Chondrocyte (in vitro differentiated cells): ENCODE results near the gene PLEKHA5. TPM values are rescaled to one million over a fixed set of nuclear protein-coding genes. Genes with fewer than 3 reads are reported as not detected.
"Not testable (repeated sequence)": the region's sequence is repeated elsewhere in the genome, so short reads cannot be mapped to it uniquely, and the experiment has no call there.

ENCODE experiments used
- DNase-seq: peaks from one replicate; pipeline ENCODE4 v3.0.0; 2021; ENCODE audit warnings: mixed read lengths, low spot score
- H3K27ac Mint-ChIP-seq: one replicate; pipeline ENCODE4 v1.8.0; 2021; ENCODE audit warnings: mild to moderate bottlenecking, moderate library complexity, mixed read lengths; ENCODE audit not compliant: unreplicated experiment
- H3K27me3 Mint-ChIP-seq: 2 replicates; pipeline ENCODE4 v1.8.0; 2021; ENCODE audit warnings: low read depth, mixed read lengths
- H3K36me3 Mint-ChIP-seq: 2 replicates; pipeline ENCODE4 v1.8.0; 2021; ENCODE audit warnings: low read depth, mixed read lengths
- H3K4me1 Mint-ChIP-seq: 2 replicates; pipeline ENCODE4 v1.8.0; 2021; ENCODE audit warnings: low read depth, mild to moderate bottlenecking, mixed read lengths
- H3K4me3 Mint-ChIP-seq: one replicate; pipeline ENCODE4 v1.8.0; 2021; ENCODE audit warnings: mild to moderate bottlenecking, moderate library complexity, mixed read lengths; ENCODE audit not compliant: unreplicated experiment
- H3K9me3 Mint-ChIP-seq: 2 replicates; pipeline ENCODE4 v1.8.0; 2021; ENCODE audit warnings: low read depth, mixed read lengths
- total RNA-seq: library from RNA; stranded (reverse); gene quantifications from 3 replicates; pipeline ENCODE4 v1.2.1, GENCODE V29; 2021
- TF ChIP-seq, protein P1 (sequence below): fragments of 200-600 bp; sonication (generic); IDR thresholded peaks from 2 replicates; pipeline ENCODE4 v1.5.0; 2021; ENCODE audit warnings: antibody characterized with exemption, mild to moderate bottlenecking, moderate library complexity

Gene PLEKHA5
- total RNA-seq, 1 donor from 2014 or later, result 8.9 TPM

DNA sequence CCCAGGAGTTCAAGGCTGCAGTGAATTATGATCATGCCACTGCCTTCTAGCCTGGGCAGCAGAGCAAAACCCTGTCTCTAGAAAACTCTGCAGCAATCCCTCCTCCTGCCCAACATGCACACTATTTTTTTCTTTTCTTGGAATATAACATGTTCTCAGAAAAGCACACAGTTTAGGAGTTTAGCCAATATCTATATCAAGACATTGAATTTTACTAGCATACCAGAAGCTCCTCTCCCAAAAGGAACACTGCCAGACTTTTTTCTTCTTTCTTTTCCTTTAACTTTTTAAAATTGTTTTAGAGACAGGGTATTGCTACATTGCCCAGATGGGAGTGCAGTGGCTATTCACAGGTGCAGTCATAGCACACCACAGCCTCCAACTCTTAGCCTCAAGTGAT is 202.7 kb downstream of the PLEKHA5 start:
- H3K9me3 Mint-ChIP-seq, result peaks cover 2% of the 10 kb centered on the region
- TF ChIP-seq, protein P1, sequence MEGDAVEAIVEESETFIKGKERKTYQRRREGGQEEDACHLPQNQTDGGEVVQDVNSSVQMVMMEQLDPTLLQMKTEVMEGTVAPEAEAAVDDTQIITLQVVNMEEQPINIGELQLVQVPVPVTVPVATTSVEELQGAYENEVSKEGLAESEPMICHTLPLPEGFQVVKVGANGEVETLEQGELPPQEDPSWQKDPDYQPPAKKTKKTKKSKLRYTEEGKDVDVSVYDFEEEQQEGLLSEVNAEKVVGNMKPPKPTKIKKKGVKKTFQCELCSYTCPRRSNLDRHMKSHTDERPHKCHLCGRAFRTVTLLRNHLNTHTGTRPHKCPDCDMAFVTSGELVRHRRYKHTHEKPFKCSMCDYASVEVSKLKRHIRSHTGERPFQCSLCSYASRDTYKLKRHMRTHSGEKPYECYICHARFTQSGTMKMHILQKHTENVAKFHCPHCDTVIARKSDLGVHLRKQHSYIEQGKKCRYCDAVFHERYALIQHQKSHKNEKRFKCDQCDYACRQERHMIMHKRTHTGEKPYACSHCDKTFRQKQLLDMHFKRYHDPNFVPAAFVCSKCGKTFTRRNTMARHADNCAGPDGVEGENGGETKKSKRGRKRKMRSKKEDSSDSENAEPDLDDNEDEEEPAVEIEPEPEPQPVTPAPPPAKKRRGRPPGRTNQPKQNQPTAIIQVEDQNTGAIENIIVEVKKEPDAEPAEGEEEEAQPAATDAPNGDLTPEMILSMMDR, result no peak
- peaks cover 1% of the 10 kb centered on the region for H3K36me3 Mint-ChIP-seq
- H3K4me1 Mint-ChIP-seq, result no peaks in the 10 kb centered on the region
- H3K27ac Mint-ChIP-seq, result no peak overlapping the region
- DNase-seq, result no peak
- H3K27me3 Mint-ChIP-seq, result no peaks in the 10 kb centered on the region
- H3K4me3 Mint-ChIP-seq, result no peak overlapping the region

- peaks cover 5% of the 10 kb centered on the region for H3K9me3 Mint-ChIP-seq
- H3K4me1 Mint-ChIP-seq, result peaks cover 6% of the 10 kb centered on the region
- peaks cover 5% of the 10 kb centered on the region for H3K36me3 Mint-ChIP-seq
- no peak overlapping the region for H3K4me3 Mint-ChIP-seq
- no peak overlapping the region for H3K27ac Mint-ChIP-seq
- H3K27me3 Mint-ChIP-seq, result no peaks in the 10 kb centered on the region
- TF ChIP-seq, protein P1, result no peak
- DNase-seq, result no peak
Measured at GRCh38 chr12:19338405-19338804, 208.9 kb downstream of the PLEKHA5 start.

- H3K4me3 Mint-ChIP-seq, H3K27me3 Mint-ChIP-seq, DNase-seq, H3K27ac Mint-ChIP-seq, H3K9me3 Mint-ChIP-seq, H3K4me1 Mint-ChIP-seq: not testable (repeated sequence)
- peaks cover 12% of the 10 kb centered on the region for H3K36me3 Mint-ChIP-seq
Measured at GRCh38 chr12:19350850-19351249, 221.3 kb downstream of the PLEKHA5 start.

GRCh38 chr12:19351346-19351745 is 221.8 kb downstream of the PLEKHA5 start:
- peaks cover 12% of the 10 kb centered on the region for H3K36me3 Mint-ChIP-seq
- DNase-seq, result no peak
- TF ChIP-seq, protein P1, result no peak
- peaks cover 3% of the 10 kb centered on the region for H3K9me3 Mint-ChIP-seq
- no peak overlapping the region for H3K27ac Mint-ChIP-seq
- no peaks in the 10 kb centered on the region for H3K27me3 Mint-ChIP-seq
- H3K4me1 Mint-ChIP-seq, result no peaks in the 10 kb centered on the region
- no peak overlapping the region for H3K4me3 Mint-ChIP-seq

DNA sequence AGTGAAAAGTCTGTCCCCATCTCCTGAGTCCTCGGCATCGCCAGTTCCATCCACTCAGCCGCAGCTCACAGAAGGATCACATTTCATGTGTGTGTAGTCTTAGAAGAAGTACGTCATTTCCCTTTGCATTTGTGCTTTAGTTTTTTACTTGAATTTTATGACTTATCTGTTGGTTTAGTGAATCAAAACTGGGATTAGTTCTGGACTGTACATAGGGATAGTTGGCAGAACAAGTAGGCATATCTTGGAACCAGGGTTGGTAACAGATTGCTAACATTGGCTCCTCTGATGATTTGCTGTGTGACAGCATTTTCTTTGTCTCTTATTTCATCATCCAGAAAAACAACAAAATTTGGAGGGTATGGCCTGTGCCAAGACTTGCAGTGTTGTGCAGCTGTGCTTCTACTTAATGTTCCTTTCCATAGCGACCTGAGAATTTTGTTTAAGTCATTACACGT is 240.2 kb downstream of the PLEKHA5 start:
- H3K4me1 Mint-ChIP-seq, result peaks cover 8% of the 10 kb centered on the region
- DNase-seq, result no peak
- H3K9me3 Mint-ChIP-seq, result no peaks in the 10 kb centered on the region
- peak overlapping the region; percentile 51 for H3K4me3 Mint-ChIP-seq
- H3K27ac Mint-ChIP-seq, result peak overlapping the region; percentile 97
- TF ChIP-seq, protein P1, result no peak
- peaks cover 6% of the 10 kb centered on the region for H3K36me3 Mint-ChIP-seq
- no peaks in the 10 kb centered on the region for H3K27me3 Mint-ChIP-seq

DNA sequence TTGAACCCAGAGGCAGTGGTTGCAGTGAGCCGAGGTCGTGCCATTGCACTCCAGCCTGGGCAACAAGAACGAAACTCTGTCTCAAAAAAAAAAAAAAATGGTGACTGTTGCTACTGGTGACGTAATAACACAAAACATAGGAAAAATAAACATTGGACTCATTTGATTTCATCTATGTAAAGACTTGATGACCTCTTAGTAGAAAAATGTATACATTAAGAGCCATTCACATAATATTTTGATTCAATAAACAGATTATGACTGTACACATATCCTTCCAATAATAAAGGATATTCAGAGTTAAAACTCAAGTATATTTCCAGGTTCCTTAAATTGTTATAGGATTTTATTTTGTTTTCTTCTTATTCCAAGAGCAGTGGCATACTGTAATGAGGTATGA is 244.1 kb downstream of the PLEKHA5 start:
- DNase-seq, result no peak
- Mint-ChIP-seq H3K27ac (no peak overlapping the region), H3K9me3 (no peaks in the 10 kb centered on the region), H3K4me3 (no peak overlapping the region), H3K4me1 (peaks cover 8% of the 10 kb centered on the region), H3K27me3 (no peaks in the 10 kb centered on the region), H3K36me3 (peaks cover 3% of the 10 kb centered on the region)
- TF ChIP-seq, protein P1, result no peak
